Measurements from ENCODE around the gene TBCEL. TPM values are rescaled to one million over a fixed set of nuclear protein-coding genes. Genes with fewer than 3 reads are reported as not detected.

The TBCEL gene
- total RNA-seq, 1 donor from 2014 or later = 8.7 TPM

GRCh38 chr11:121059605-121060004, 35.7 kb downstream of the TBCEL start:
- Mint-ChIP-seq H3K27ac (no peak overlapping the region), H3K9me3 (no peaks in the 10 kb centered on the region), H3K4me3 (no peak overlapping the region), H3K36me3 (ENCODE audit: low read depth) (peaks cover 25% of the 10 kb centered on the region), H3K4me1 (peaks cover 3% of the 10 kb centered on the region), H3K27me3 (no peaks in the 10 kb centered on the region)
- intact Hi-C loops (cut with micrococcal nuclease) = no loop called here
- DNase-seq = no peak

- DNase-seq = no peak
- Mint-ChIP-seq H3K4me3 (no peak overlapping the region), H3K9me3 (no peaks in the 10 kb centered on the region), H3K36me3 (ENCODE audit: low read depth) (peaks cover 25% of the 10 kb centered on the region), H3K27ac (no peak overlapping the region), H3K27me3 (no peaks in the 10 kb centered on the region), H3K4me1 (peaks cover 2% of the 10 kb centered on the region)
- intact Hi-C loops (cut with micrococcal nuclease) = no loop called here
Measured at GRCh38 chr11:121063728-121064127, 39.8 kb downstream of the TBCEL start.

- intact Hi-C loops (cut with micrococcal nuclease) = no loop called here
- Mint-ChIP-seq H3K9me3 (no peaks in the 10 kb centered on the region), H3K4me3 (no peak overlapping the region), H3K4me1 (peaks cover 2% of the 10 kb centered on the region), H3K36me3 (ENCODE audit: low read depth) (peaks cover 32% of the 10 kb centered on the region), H3K27me3 (no peaks in the 10 kb centered on the region), H3K27ac (no peak overlapping the region)
- no peak for DNase-seq
Measured at GRCh38 chr11:121066623-121067022, 42.7 kb downstream of the TBCEL start.

- peaks cover 2% of the 10 kb centered on the region for H3K4me1 Mint-ChIP-seq
Measured at GRCh38 chr11:121067026-121067425, 43.1 kb downstream of the TBCEL start.

GRCh38 chr11:121067453-121067852, 43.6 kb downstream of the TBCEL start:
- no peaks in the 10 kb centered on the region for H3K27me3 Mint-ChIP-seq
- no peak overlapping the region for H3K27ac Mint-ChIP-seq
- intact Hi-C loops (cut with micrococcal nuclease) = no loop called here
- peaks cover 2% of the 10 kb centered on the region for H3K4me1 Mint-ChIP-seq
- peaks cover 33% of the 10 kb centered on the region for H3K36me3 Mint-ChIP-seq (ENCODE audit: low read depth)
- H3K9me3 Mint-ChIP-seq = no peaks in the 10 kb centered on the region
- DNase-seq = no peak
- H3K4me3 Mint-ChIP-seq = no peak overlapping the region

More at GRCh38 chr11:121067026-121067425, 43.1 kb downstream of the TBCEL start:
- Mint-ChIP-seq H3K27ac (no peak overlapping the region), H3K9me3 (no peaks in the 10 kb centered on the region), H3K4me3 (no peak overlapping the region), H3K36me3 (ENCODE audit: low read depth) (peaks cover 34% of the 10 kb centered on the region), H3K27me3 (no peaks in the 10 kb centered on the region)
- DNase-seq = no peak
- intact Hi-C loops (cut with micrococcal nuclease) = no loop called here

- Mint-ChIP-seq H3K27me3 (no peaks in the 10 kb centered on the region), H3K27ac (no peak overlapping the region), H3K9me3 (no peaks in the 10 kb centered on the region), H3K4me3 (no peak overlapping the region), H3K4me1 (peaks cover 2% of the 10 kb centered on the region), H3K36me3 (ENCODE audit: low read depth) (peaks cover 34% of the 10 kb centered on the region)
- intact Hi-C loops (cut with micrococcal nuclease) = no loop called here
- no peak for DNase-seq
Measured at GRCh38 chr11:121067962-121068647, 44.2 kb downstream of the TBCEL start.

GRCh38 chr11:121068787-121069186, 44.9 kb downstream of the TBCEL start:
- Mint-ChIP-seq H3K36me3 (ENCODE audit: low read depth) (peaks cover 33% of the 10 kb centered on the region), H3K9me3 (no peaks in the 10 kb centered on the region), H3K4me1 (peaks cover 2% of the 10 kb centered on the region), H3K27ac (no peak overlapping the region), H3K27me3 (no peaks in the 10 kb centered on the region), H3K4me3 (no peak overlapping the region)
- intact Hi-C loops (cut with micrococcal nuclease) = no loop called here
- no peak for DNase-seq

- peaks cover 2% of the 10 kb centered on the region for H3K4me1 Mint-ChIP-seq
- H3K9me3 Mint-ChIP-seq = no peaks in the 10 kb centered on the region
- no peak overlapping the region for H3K4me3 Mint-ChIP-seq
- no peaks in the 10 kb centered on the region for H3K27me3 Mint-ChIP-seq
- H3K27ac Mint-ChIP-seq = no peak overlapping the region
- peaks cover 29% of the 10 kb centered on the region for H3K36me3 Mint-ChIP-seq (ENCODE audit: low read depth)
- intact Hi-C loops (cut with micrococcal nuclease) = no loop called here
- DNase-seq = no peak
Measured at GRCh38 chr11:121070951-121071845, 47.3 kb downstream of the TBCEL start.

GRCh38 chr11:121071846-121072450, 48.0 kb downstream of the TBCEL start:
- Mint-ChIP-seq H3K36me3 (ENCODE audit: low read depth) (peaks cover 28% of the 10 kb centered on the region), H3K27ac (no peak overlapping the region), H3K9me3 (no peaks in the 10 kb centered on the region), H3K4me3 (no peak overlapping the region), H3K4me1 (peaks cover 2% of the 10 kb centered on the region), H3K27me3 (no peaks in the 10 kb centered on the region)
- no peak for DNase-seq
- intact Hi-C loops (cut with micrococcal nuclease) = no loop called here

GRCh38 chr11:121081321-121081720, 57.4 kb downstream of the TBCEL start:
- H3K36me3 Mint-ChIP-seq (ENCODE audit: low read depth) = peaks cover 4% of the 10 kb centered on the region
- no peak overlapping the region for H3K27ac Mint-ChIP-seq
- intact Hi-C loops (cut with micrococcal nuclease) = no loop called here
- no peaks in the 10 kb centered on the region for H3K27me3 Mint-ChIP-seq
- H3K4me3 Mint-ChIP-seq = no peak overlapping the region
- DNase-seq = no peak
- H3K4me1 Mint-ChIP-seq = peaks cover 3% of the 10 kb centered on the region
- no peaks in the 10 kb centered on the region for H3K9me3 Mint-ChIP-seq

- H3K27ac Mint-ChIP-seq = no peak overlapping the region
- intact Hi-C loops (cut with micrococcal nuclease) = no loop called here
- H3K27me3 Mint-ChIP-seq = no peaks in the 10 kb centered on the region
- peaks cover 3% of the 10 kb centered on the region for H3K4me1 Mint-ChIP-seq
- peaks cover 7% of the 10 kb centered on the region for H3K36me3 Mint-ChIP-seq (ENCODE audit: low read depth)
- H3K4me3 Mint-ChIP-seq = no peak overlapping the region
- no peak for DNase-seq
- no peaks in the 10 kb centered on the region for H3K9me3 Mint-ChIP-seq
Measured at GRCh38 chr11:121082219-121082618, 58.3 kb downstream of the TBCEL start.

- Mint-ChIP-seq H3K9me3 (no peaks in the 10 kb centered on the region), H3K27me3 (no peaks in the 10 kb centered on the region), H3K27ac (no peak overlapping the region), H3K4me1 (peaks cover 3% of the 10 kb centered on the region), H3K36me3 (ENCODE audit: low read depth) (peaks cover 8% of the 10 kb centered on the region), H3K4me3 (no peak overlapping the region)
- DNase-seq = no peak
- intact Hi-C loops (cut with micrococcal nuclease) = no loop called here
Measured at GRCh38 chr11:121082670-121083069, 58.8 kb downstream of the TBCEL start.

GRCh38 chr11:121086866-121087265, 63.0 kb downstream of the TBCEL start:
- H3K27ac Mint-ChIP-seq = no peak overlapping the region
- H3K9me3 Mint-ChIP-seq = no peaks in the 10 kb centered on the region
- no peak overlapping the region for H3K4me3 Mint-ChIP-seq
- H3K36me3 Mint-ChIP-seq (ENCODE audit: low read depth) = peaks cover 9% of the 10 kb centered on the region
- DNase-seq = no peak
- H3K27me3 Mint-ChIP-seq = no peaks in the 10 kb centered on the region
- intact Hi-C loops (cut with micrococcal nuclease) = no loop called here
- no peaks in the 10 kb centered on the region for H3K4me1 Mint-ChIP-seq

- Mint-ChIP-seq H3K27me3 (no peaks in the 10 kb centered on the region), H3K9me3 (no peaks in the 10 kb centered on the region), H3K4me3 (no peak overlapping the region), H3K4me1 (no peaks in the 10 kb centered on the region), H3K27ac (no peak overlapping the region), H3K36me3 (ENCODE audit: low read depth) (peaks cover 9% of the 10 kb centered on the region)
- intact Hi-C loops (cut with micrococcal nuclease) = no loop called here
- no peak for DNase-seq
Measured at GRCh38 chr11:121089566-121089965, 65.7 kb downstream of the TBCEL start.
